Fibroblast of skin of scalp (primary cell): ENCODE data around the gene TPRG1.
A peak's percentile ranks its signal among the peaks of the same experiment; 100 is the strongest.
"Not testable (repeated sequence)": the region's sequence is repeated elsewhere in the genome, so short reads cannot be mapped to it uniquely, and the experiment has no call there.

ENCODE experiments used
- DNase-seq: peaks from one replicate; pipeline ENCODE4 v3.0.0-alpha.2; 2013

TPRG1 gene

GRCh38 chr3:189316296-189317019 lies 144.7 kb downstream of the TPRG1 start:
- no peak for DNase-seq

- no peak for DNase-seq
These were observed 146.1 kb downstream of the TPRG1 start for GRCh38 chr3:189317911-189318310.

GRCh38 chr3:189320511-189320910 lies 148.7 kb downstream of the TPRG1 start:
- no peak for DNase-seq

- no peak for DNase-seq
These were observed 150.6 kb downstream of the TPRG1 start for GRCh38 chr3:189322339-189322738.

GRCh38 chr3:189324538-189325138 lies 152.9 kb downstream of the TPRG1 start:
- DNase-seq, result peak; percentile 71

- no peak for DNase-seq
These were observed 153.7 kb downstream of the TPRG1 start for GRCh38 chr3:189325454-189325853.

GRCh38 chr3:189329630-189330029 lies 157.9 kb downstream of the TPRG1 start:
- DNase-seq, result not testable (repeated sequence)

- no peak for DNase-seq
These were observed 158.3 kb downstream of the TPRG1 start for GRCh38 chr3:189330066-189330465.

GRCh38 chr3:189331002-189331418 lies 159.2 kb downstream of the TPRG1 start:
- no peak for DNase-seq

GRCh38 chr3:189334064-189334920 lies 162.5 kb downstream of the TPRG1 start:
- no peak for DNase-seq

GRCh38 chr3:189337673-189338091 lies 165.9 kb downstream of the TPRG1 start:
- no peak for DNase-seq

GRCh38 chr3:189338366-189338765 lies 166.6 kb downstream of the TPRG1 start:
- no peak for DNase-seq

GRCh38 chr3:189339996-189340395 lies 168.2 kb downstream of the TPRG1 start:
- no peak for DNase-seq

GRCh38 chr3:189340680-189341460 lies 169.1 kb downstream of the TPRG1 start:
- no peak for DNase-seq

- no peak for DNase-seq
These were observed 171.0 kb downstream of the TPRG1 start for GRCh38 chr3:189342811-189343210.

- no peak for DNase-seq
These were observed 173.2 kb downstream of the TPRG1 start for GRCh38 chr3:189344996-189345395.

GRCh38 chr3:189349772-189350171 lies 178.0 kb downstream of the TPRG1 start:
- DNase-seq, result peak; percentile 73

- DNase-seq, result no peak
These were observed 181.7 kb downstream of the TPRG1 start for GRCh38 chr3:189353318-189353965.

- DNase-seq, result no peak
These were observed 182.5 kb downstream of the TPRG1 start for GRCh38 chr3:189353988-189354889.

- no peak for DNase-seq
These were observed 183.3 kb downstream of the TPRG1 start for GRCh38 chr3:189355115-189355480.
